GM12874 (cell line): ENCODE measurements around the gene NOTUM.

Experiments
- CTCF ChIP-seq: IDR thresholded peaks from 2 replicates; pipeline ENCODE4 v1.5.1; 2011; ENCODE audit warnings: low read depth, mild to moderate bottlenecking, control low read depth, low read length, moderate library complexity; ENCODE audit not compliant: insufficient read depth

The NOTUM gene

GRCh38 chr17:81927152-81927652 is 33.8 kb downstream of the NOTUM start:
- TF ChIP-seq CTCF: no peak

- TF ChIP-seq CTCF: no peak
Observed at GRCh38 chr17:81926451-81927151, 34.4 kb downstream of the NOTUM start.

GRCh38 chr17:81925860-81926450 is 35.0 kb downstream of the NOTUM start:
- TF ChIP-seq CTCF: no peak

DNA sequence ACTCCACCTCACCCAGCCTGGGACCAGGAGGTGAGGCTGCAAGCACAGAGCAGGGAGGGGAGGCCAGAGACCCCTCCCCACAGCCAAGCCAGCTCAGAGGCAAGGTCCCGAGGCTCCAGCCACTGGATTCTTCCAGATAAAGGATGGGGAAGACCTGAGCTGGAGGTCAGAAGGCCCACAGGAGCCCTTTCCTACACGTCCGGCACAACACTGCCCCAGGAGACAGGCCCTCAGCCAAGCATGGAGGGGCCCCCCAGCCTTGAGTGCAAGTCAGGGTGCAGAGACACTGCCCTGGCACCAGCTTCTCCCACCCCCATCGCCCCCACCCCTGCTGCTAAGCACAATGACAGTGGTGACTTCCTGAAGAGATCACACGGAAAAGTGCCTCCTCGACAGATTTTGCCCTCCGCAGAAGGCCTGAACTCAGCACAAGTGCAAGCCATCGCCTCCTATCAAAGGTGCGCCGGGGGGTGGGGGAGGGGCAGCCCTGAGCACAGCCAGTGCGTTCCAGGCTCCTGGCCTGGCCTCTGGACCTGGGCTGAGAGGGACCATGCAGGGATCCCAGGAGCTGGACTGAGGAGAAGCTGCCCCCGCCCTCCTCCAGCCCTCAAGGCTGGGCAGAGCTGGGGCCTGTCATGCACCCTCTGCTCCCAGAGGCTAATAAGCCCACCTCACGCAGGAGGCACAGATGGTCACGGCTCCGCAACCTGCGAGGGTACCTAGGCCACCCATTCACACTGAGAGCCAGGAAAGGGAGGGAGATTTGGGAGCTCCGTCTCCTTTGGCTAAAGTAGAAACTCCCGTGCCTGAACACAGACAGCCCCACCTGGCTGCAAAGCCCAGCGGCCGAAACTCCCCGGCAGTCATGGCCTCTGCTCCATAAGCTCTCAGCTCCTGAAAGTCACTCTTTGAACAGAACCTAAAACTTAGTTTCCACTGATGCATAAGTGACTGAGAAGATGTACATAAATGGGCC is 36.1 kb downstream of the NOTUM start:
- TF ChIP-seq CTCF: no peak

DNA sequence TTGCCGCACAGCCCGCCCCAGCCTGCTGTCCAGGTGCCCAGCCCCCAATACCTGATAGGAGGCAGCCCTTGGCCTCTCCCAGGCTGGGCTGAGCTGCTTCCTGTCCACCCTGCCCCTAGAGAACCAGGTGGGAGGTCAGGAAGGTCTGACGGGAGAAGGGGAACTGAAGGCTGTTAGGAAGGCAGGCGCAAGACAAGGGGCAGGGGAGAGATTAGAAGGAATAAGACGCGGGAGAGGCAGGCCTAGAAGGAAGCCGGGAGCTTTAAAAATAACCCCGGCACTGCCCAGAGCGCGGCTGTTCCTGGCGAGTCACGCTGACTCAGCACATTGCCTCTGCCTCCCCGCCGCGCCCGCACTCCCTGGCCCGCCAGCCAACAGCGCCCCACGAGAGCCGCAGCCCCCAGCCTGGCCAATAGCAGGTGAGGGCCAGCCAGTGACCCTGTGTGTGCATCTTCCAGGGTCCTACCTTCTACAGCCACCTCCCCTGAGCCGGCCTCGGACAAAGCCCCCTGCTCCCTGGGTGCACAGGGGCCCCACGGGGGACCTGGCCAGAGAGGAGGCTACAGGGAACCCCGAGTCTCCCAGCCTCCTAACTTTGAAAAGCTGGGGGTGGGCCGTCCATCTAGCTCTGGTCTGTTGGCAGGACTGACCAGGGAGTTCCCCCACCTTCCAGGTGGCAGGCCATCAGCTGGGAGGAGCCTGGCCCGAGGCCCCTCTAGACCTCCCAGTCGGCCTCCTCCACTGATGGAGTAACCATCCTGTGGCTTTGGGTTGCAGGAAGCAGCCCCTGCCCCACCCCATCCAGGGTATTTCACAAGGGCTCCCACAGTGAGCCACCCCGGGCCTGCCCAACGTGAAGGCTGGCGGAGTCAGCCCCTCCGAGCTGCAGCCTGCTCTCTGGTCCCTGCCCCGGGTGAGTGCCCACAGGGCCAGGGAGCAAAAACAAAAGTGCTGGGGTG is 37.4 kb downstream of the NOTUM start:
- TF ChIP-seq CTCF: no peak

DNA sequence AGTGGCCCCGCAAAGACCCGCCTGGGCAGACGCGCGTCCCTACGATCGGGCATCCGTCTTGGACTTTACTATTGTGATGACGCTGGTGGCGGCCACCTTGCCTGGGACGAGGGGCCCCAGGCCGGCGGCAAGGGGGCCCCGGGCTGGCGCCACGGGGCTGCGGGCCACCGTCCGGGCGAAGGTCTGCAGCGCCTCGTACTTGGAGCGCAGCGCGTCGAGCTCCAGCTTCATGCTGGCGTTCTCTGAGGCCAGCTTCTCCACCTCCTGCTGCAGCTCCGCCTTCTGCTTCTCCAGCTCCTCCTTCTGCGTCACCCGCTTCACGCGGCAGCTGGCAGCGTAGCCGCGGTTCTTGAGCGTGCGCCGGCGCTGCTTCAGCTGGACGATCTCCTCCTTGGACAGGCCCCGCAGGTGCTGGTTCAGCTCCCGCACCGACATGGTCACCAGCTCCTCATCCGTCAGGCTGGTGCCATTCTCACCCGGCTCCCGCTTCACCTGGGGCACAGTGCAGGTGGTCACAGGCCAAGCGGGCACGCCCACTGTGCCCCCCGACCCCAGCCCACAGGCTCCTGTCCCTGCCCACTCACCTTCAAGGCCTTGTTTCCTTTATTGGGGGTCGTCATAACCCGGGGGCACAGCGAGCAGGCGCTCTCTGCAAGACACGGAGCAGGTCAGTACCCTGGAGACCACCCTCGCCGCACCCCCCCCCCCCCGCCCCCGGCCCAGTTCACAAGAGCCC is 38.3 kb downstream of the NOTUM start:
- TF ChIP-seq CTCF: no peak
